Measurements from ENCODE around the gene B4GALNT1. TPM values are rescaled to one million over a fixed set of nuclear protein-coding genes. Genes with fewer than 3 reads are reported as not detected.

B4GALNT1 gene
- total and polyA plus RNA-seq, 10 of the 15 experiments (the other 5 are each of a cell fraction or from before 2014, with no cell fraction given) = 0.01 to 0.38 (median 0.14) TPM; not detected in 3

GRCh38 chr12:57576613-57577160 lies 56.3 kb downstream of the B4GALNT1 start:
- Histone ChIP-seq H3K9me3 (replicated peaks; ENCODE audit: control insufficient read depth, insufficient read depth, low read length) (no peaks in the 10 kb centered on the region), H3K9ac (ENCODE audit: control insufficient read depth, insufficient read depth, low read length) (no peak overlapping the region), H3K36me3 (ENCODE audit: control insufficient read depth in 2 of 2, insufficient read depth in 2 of 2, low read length in 1 of 2) (no peaks in the 10 kb centered on the region), H2AFZ (ENCODE audit: control insufficient read depth, low read depth, low read length) (no peak overlapping the region), H3K4me3 (no peak overlapping the region), H3K27ac (ENCODE audit: control insufficient read depth, insufficient read depth) (no peak overlapping the region), H4K20me1 (ENCODE audit: control insufficient read depth, insufficient read depth) (no peaks in the 10 kb centered on the region), H3K4me2 (ENCODE audit: control insufficient read depth, insufficient read depth) (no peak overlapping the region), H3K27me3 (replicated peaks in 1 of 2; ENCODE audit: control insufficient read depth in 2 of 2, insufficient read depth in 2 of 2, low read length in 1 of 2) (no peaks in the 10 kb centered on the region; a peak in 2 of 4 replicates), H3K79me2 (ENCODE audit: control insufficient read depth, insufficient read depth, low read length) (no peaks in the 10 kb centered on the region), H3K4me1 (ENCODE audit: control insufficient read depth, insufficient read depth, low read length) (no peaks in the 10 kb centered on the region)
- SMC1A ChIA-PET (ENCODE audit: uncharacterized antibody, unreplicated experiment) = interaction anchor here (1.2 to 1.8 kb wide), 3 partner anchors 13 to 44 kb away, joined by 4 to 7 read pairs (median 6); partner anchors contain the start of gene PIP4K2C
- no peak for ATAC-seq
- no TSS peak for BruUV-seq (replicated peaks)
- FAIRE-seq = no peak
- intact Hi-C loops (cut with micrococcal nuclease; ENCODE audit: unreplicated experiment) = no loop called here
- in situ Hi-C loops (cut with MboI) = no loop called here
- RAD21 ChIA-PET (ENCODE audit: unreplicated experiment) = no interaction called here
- TF ChIP-seq CHD4 (IDR thresholded peaks at IDR 0.05) (no peak), POLR2AphosphoS2 (IDR thresholded peaks at IDR 0.05; ENCODE audit: low read depth, low read length) (no peak), ESRRA (IDR thresholded peaks at IDR 0.05; ENCODE audit: low read length) (no peak), E2F4 (IDR thresholded peaks at IDR 0.05; ENCODE audit: low read depth, low read length) (no peak), TCF3 (IDR thresholded peaks at IDR 0.05; ENCODE audit: borderline replicate concordance, insufficient read depth, low read depth, low read length) (no peak), HDAC2 (IDR thresholded peaks at IDR 0.05) (no peak), SIN3A (IDR thresholded peaks at IDR 0.05; ENCODE audit: low read depth, low read length) (no peak), NBN (IDR thresholded peaks at IDR 0.05) (no peak), FOS (IDR thresholded peaks at IDR 0.05; ENCODE audit: borderline replicate concordance, extremely low read depth, insufficient read length) (no peak), HDGF (IDR thresholded peaks at IDR 0.05) (no peak), NFYA (IDR thresholded peaks at IDR 0.05; ENCODE audit: borderline replicate concordance, low read depth, low read length) (no peak), CREM (IDR thresholded peaks at IDR 0.05; ENCODE audit: low read depth) (no peak), GATAD2B (conservative IDR thresholded peaks at IDR 0.05; ENCODE audit: low read depth) (no peak), IKZF2 (IDR thresholded peaks at IDR 0.05) (no peak)
- CTCF ChIA-PET = interaction anchor here (0.7 to 2.2 kb wide), 4 partner anchors 15 to 169 kb away, joined by 3 to 7 read pairs (median 4); partner anchors contain the start of gene GLI1
- WGBS (ENCODE audit: insufficient coverage, insufficient replicate concordance, low lambda C conversion rate, missing lambda C conversion rate) = 25% methylated on average over 9 of the region's 9 CpGs
- no peak for DNase-seq (ENCODE audit: low read depth, low spot score)
- POLR2A ChIA-PET = no interaction called here

Other genes with a start within 250 kb of the B4GALNT1 start
Only the 7 nearest of the 24 such genes appear.
- gene DCTN2, start 86.0 kb downstream of the B4GALNT1 start, total RNA-seq (2014; rRNA removed) = 80.8 and 115 TPM in 2 replicates
- 81.4 and 83.9 TPM in 2 replicates for gene DCTN2, start 86.0 kb downstream of the B4GALNT1 start, total RNA-seq (2014; rRNA removed; fragmentation: Illumina TruSeq; extraction: Trizol)
- gene DCTN2, start 86.0 kb downstream of the B4GALNT1 start, total RNA-seq (2021) = 87.3 and 87.4 TPM in 2 replicates
- 85.1 and 88.9 TPM in 2 replicates for gene DCTN2, start 86.0 kb downstream of the B4GALNT1 start, polyA plus RNA-seq (2011; rRNA removed)
- 139 and 171 TPM in 2 replicates for gene DCTN2, start 86.0 kb downstream of the B4GALNT1 start, polyA plus RNA-seq (2014; fragmentation: Illumina TruSeq; extraction: Trizol)
- 10 to 100 TPM; 32.3 to 60.7 TPM for gene DCTN2, start 86.0 kb downstream of the B4GALNT1 start, polyA plus RNA-seq (2014; fragmentation: Nextera tagmentation; extraction: Ambion mirVana)
- 113 TPM in 2 replicates for gene DCTN2, start 86.0 kb downstream of the B4GALNT1 start, polyA plus RNA-seq (2014; rRNA removed)
- 100 to 1,000 TPM; 115 to 117 TPM for gene DCTN2, start 86.0 kb downstream of the B4GALNT1 start, polyA plus RNA-seq (2016; fragmentation: Nextera tagmentation; extraction: Ambion mirVana)
- gene KIF5A, start 83.2 kb downstream of the B4GALNT1 start, total RNA-seq (2014; rRNA removed) = 1.0 and 1.1 TPM in 2 replicates
- 1.1 and 1.3 TPM in 2 replicates for gene KIF5A, start 83.2 kb downstream of the B4GALNT1 start, total RNA-seq (2014; rRNA removed; fragmentation: Illumina TruSeq; extraction: Trizol)
- gene KIF5A, start 83.2 kb downstream of the B4GALNT1 start, total RNA-seq (2021) = 2.2 and 2.9 TPM in 2 replicates
- 0.48 and 0.56 TPM in 2 replicates for gene KIF5A, start 83.2 kb downstream of the B4GALNT1 start, polyA plus RNA-seq (2011; rRNA removed)
- gene KIF5A, start 83.2 kb downstream of the B4GALNT1 start, polyA plus RNA-seq (2014; fragmentation: Illumina TruSeq; extraction: Trizol) = 2.0 and 2.2 TPM in 2 replicates
- gene KIF5A, start 83.2 kb downstream of the B4GALNT1 start, polyA plus RNA-seq (2014; fragmentation: Nextera tagmentation; extraction: Ambion mirVana) = under 1 TPM; 0.35 to 0.44 TPM
- gene KIF5A, start 83.2 kb downstream of the B4GALNT1 start, polyA plus RNA-seq (2014; rRNA removed) = 1.7 and 2.0 TPM in 2 replicates
- under 1 TPM; 0.69 to 0.92 TPM for gene KIF5A, start 83.2 kb downstream of the B4GALNT1 start, polyA plus RNA-seq (2016; fragmentation: Nextera tagmentation; extraction: Ambion mirVana)
- gene PIP4K2C, start 42.0 kb downstream of the B4GALNT1 start, total RNA-seq (2014; rRNA removed) = 13.1 and 15.0 TPM in 2 replicates
- 9.5 and 10.6 TPM in 2 replicates for gene PIP4K2C, start 42.0 kb downstream of the B4GALNT1 start, total RNA-seq (2014; rRNA removed; fragmentation: Illumina TruSeq; extraction: Trizol)
- 19.0 and 20.9 TPM in 2 replicates for gene PIP4K2C, start 42.0 kb downstream of the B4GALNT1 start, total RNA-seq (2021)
- gene PIP4K2C, start 42.0 kb downstream of the B4GALNT1 start, polyA plus RNA-seq (2011; rRNA removed) = 19.2 and 23.7 TPM in 2 replicates
- gene PIP4K2C, start 42.0 kb downstream of the B4GALNT1 start, polyA plus RNA-seq (2014; fragmentation: Illumina TruSeq; extraction: Trizol) = 25.1 and 34.2 TPM in 2 replicates
- gene PIP4K2C, start 42.0 kb downstream of the B4GALNT1 start, polyA plus RNA-seq (2014; fragmentation: Nextera tagmentation; extraction: Ambion mirVana) = 1 to 10 TPM; 4.8 to 6.0 TPM
- 13.9 and 18.4 TPM in 2 replicates for gene PIP4K2C, start 42.0 kb downstream of the B4GALNT1 start, polyA plus RNA-seq (2014; rRNA removed)
- 10 to 100 TPM; 13.3 to 16.5 TPM for gene PIP4K2C, start 42.0 kb downstream of the B4GALNT1 start, polyA plus RNA-seq (2016; fragmentation: Nextera tagmentation; extraction: Ambion mirVana)
- 7.8 and 11.1 TPM in 2 replicates for gene DTX3, start 28.4 kb downstream of the B4GALNT1 start, total RNA-seq (2014; rRNA removed)
- gene DTX3, start 28.4 kb downstream of the B4GALNT1 start, total RNA-seq (2014; rRNA removed; fragmentation: Illumina TruSeq; extraction: Trizol) = 5.2 and 6.0 TPM in 2 replicates
- gene DTX3, start 28.4 kb downstream of the B4GALNT1 start, total RNA-seq (2021) = 9.6 and 10.5 TPM in 2 replicates
- gene DTX3, start 28.4 kb downstream of the B4GALNT1 start, polyA plus RNA-seq (2011; rRNA removed) = 3.8 and 6.0 TPM in 2 replicates
- gene DTX3, start 28.4 kb downstream of the B4GALNT1 start, polyA plus RNA-seq (2014; fragmentation: Illumina TruSeq; extraction: Trizol) = 6.1 and 9.2 TPM in 2 replicates
- 1 to 10 TPM; 1.1 to 2.1 TPM for gene DTX3, start 28.4 kb downstream of the B4GALNT1 start, polyA plus RNA-seq (2014; fragmentation: Nextera tagmentation; extraction: Ambion mirVana)
- 13.6 and 14.9 TPM in 2 replicates for gene DTX3, start 28.4 kb downstream of the B4GALNT1 start, polyA plus RNA-seq (2014; rRNA removed)
- gene DTX3, start 28.4 kb downstream of the B4GALNT1 start, polyA plus RNA-seq (2016; fragmentation: Nextera tagmentation; extraction: Ambion mirVana) = 1 to 10 TPM; 2.3 to 3.0 TPM
- gene ARHGEF25, start 21.8 kb downstream of the B4GALNT1 start, total RNA-seq (2014; rRNA removed) = 0.56 and 1.1 TPM in 2 replicates
- gene ARHGEF25, start 21.8 kb downstream of the B4GALNT1 start, total RNA-seq (2014; rRNA removed; fragmentation: Illumina TruSeq; extraction: Trizol) = 0.40 and 1.5 TPM in 2 replicates
- 1.5 and 1.7 TPM in 2 replicates for gene ARHGEF25, start 21.8 kb downstream of the B4GALNT1 start, total RNA-seq (2021)
- 2.5 and 4.5 TPM in 2 replicates for gene ARHGEF25, start 21.8 kb downstream of the B4GALNT1 start, polyA plus RNA-seq (2011; rRNA removed)
- gene ARHGEF25, start 21.8 kb downstream of the B4GALNT1 start, polyA plus RNA-seq (2014; fragmentation: Illumina TruSeq; extraction: Trizol) = 2.7 TPM in 2 replicates
- gene ARHGEF25, start 21.8 kb downstream of the B4GALNT1 start, polyA plus RNA-seq (2014; fragmentation: Nextera tagmentation; extraction: Ambion mirVana) = under 1 TPM in 1 of 2 experiments, not detected in 1; 0.08 TPM
- 1.1 and 1.2 TPM in 2 replicates for gene ARHGEF25, start 21.8 kb downstream of the B4GALNT1 start, polyA plus RNA-seq (2014; rRNA removed)
- not detected for gene ARHGEF25, start 21.8 kb downstream of the B4GALNT1 start, polyA plus RNA-seq (2016; fragmentation: Nextera tagmentation; extraction: Ambion mirVana)
- gene OS9, start 60.9 kb upstream of the B4GALNT1 start, total RNA-seq (2014; rRNA removed) = 83.4 and 83.9 TPM in 2 replicates
- gene OS9, start 60.9 kb upstream of the B4GALNT1 start, total RNA-seq (2014; rRNA removed; fragmentation: Illumina TruSeq; extraction: Trizol) = 68.8 and 74.9 TPM in 2 replicates
- gene OS9, start 60.9 kb upstream of the B4GALNT1 start, total RNA-seq (2021) = 87.2 and 101 TPM in 2 replicates
- gene OS9, start 60.9 kb upstream of the B4GALNT1 start, polyA plus RNA-seq (2011; rRNA removed) = 85.7 and 106 TPM in 2 replicates
- gene OS9, start 60.9 kb upstream of the B4GALNT1 start, polyA plus RNA-seq (2014; fragmentation: Illumina TruSeq; extraction: Trizol) = 58.2 and 82.7 TPM in 2 replicates
- 1 to 10 TPM; 5.2 to 8.4 TPM for gene OS9, start 60.9 kb upstream of the B4GALNT1 start, polyA plus RNA-seq (2014; fragmentation: Nextera tagmentation; extraction: Ambion mirVana)
- 78.6 and 79.0 TPM in 2 replicates for gene OS9, start 60.9 kb upstream of the B4GALNT1 start, polyA plus RNA-seq (2014; rRNA removed)
- gene OS9, start 60.9 kb upstream of the B4GALNT1 start, polyA plus RNA-seq (2016; fragmentation: Nextera tagmentation; extraction: Ambion mirVana) = 10 to 100 TPM; 78.9 to 79.4 TPM
- 11.1 and 14.1 TPM in 2 replicates for gene AGAP2, start 105.5 kb upstream of the B4GALNT1 start, total RNA-seq (2014; rRNA removed)
- gene AGAP2, start 105.5 kb upstream of the B4GALNT1 start, total RNA-seq (2014; rRNA removed; fragmentation: Illumina TruSeq; extraction: Trizol) = 10.2 and 13.9 TPM in 2 replicates
- 17.9 and 19.8 TPM in 2 replicates for gene AGAP2, start 105.5 kb upstream of the B4GALNT1 start, total RNA-seq (2021)
- gene AGAP2, start 105.5 kb upstream of the B4GALNT1 start, polyA plus RNA-seq (2011; rRNA removed) = 11.6 and 13.9 TPM in 2 replicates
- 6.8 and 10.6 TPM in 2 replicates for gene AGAP2, start 105.5 kb upstream of the B4GALNT1 start, polyA plus RNA-seq (2014; fragmentation: Illumina TruSeq; extraction: Trizol)
- under 1 TPM; 0.29 to 0.47 TPM for gene AGAP2, start 105.5 kb upstream of the B4GALNT1 start, polyA plus RNA-seq (2014; fragmentation: Nextera tagmentation; extraction: Ambion mirVana)
- gene AGAP2, start 105.5 kb upstream of the B4GALNT1 start, polyA plus RNA-seq (2014; rRNA removed) = 11.3 and 13.6 TPM in 2 replicates
- 1 to 10 TPM; 2.5 to 2.8 TPM for gene AGAP2, start 105.5 kb upstream of the B4GALNT1 start, polyA plus RNA-seq (2016; fragmentation: Nextera tagmentation; extraction: Ambion mirVana)